ENCODE data around the gene EXTL1. TPM values are rescaled to one million over a fixed set of nuclear protein-coding genes. Genes with fewer than 3 reads are reported as not detected.

The EXTL1 gene
- total and polyA plus RNA-seq, 10 of the 15 experiments (the other 5 are each of a cell fraction or from before 2014, with no cell fraction given) = not detected

DNA sequence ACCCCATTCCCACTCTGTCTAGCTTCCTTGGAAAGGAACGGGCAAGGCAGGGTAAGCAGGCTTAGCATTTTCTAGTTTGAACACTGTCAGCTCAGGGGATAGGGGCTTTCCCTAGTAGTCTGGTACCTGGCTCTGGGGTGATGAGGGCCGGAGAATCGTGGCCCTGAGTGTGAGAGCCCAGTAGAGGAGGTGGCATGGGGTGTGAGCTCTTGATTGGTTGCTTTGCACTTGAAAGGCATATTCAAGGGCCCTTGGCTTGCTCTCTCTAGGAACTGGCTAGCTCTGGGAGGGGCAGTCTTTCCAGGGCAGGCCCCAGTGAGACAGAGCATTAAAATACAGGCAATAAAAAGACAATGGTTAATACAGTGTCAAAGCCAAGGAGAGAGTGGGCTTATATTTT is 10.8 kb upstream of the EXTL1 start:
- CTCF ChIA-PET = interaction anchor here (0.5 to 2.1 kb wide), 4 partner anchors 116 to 746 kb away, joined by 3 to 16 read pairs (median 3); no protein-coding TSS in a partner anchor
- Histone ChIP-seq H3K9ac (ENCODE audit: control insufficient read depth, insufficient read depth, low read length) (no peak overlapping the region), H3K27me3 (replicated peaks in 1 of 2; ENCODE audit: control insufficient read depth in 2 of 2, insufficient read depth in 2 of 2, low read length in 1 of 2) (no peaks in the 10 kb centered on the region; a peak in 1 of 4 replicates), H3K79me2 (ENCODE audit: control insufficient read depth, insufficient read depth, low read length) (no peaks in the 10 kb centered on the region), H2AFZ (ENCODE audit: control insufficient read depth, low read depth, low read length) (no peak overlapping the region), H3K4me1 (ENCODE audit: control insufficient read depth, insufficient read depth, low read length) (no peaks in the 10 kb centered on the region), H3K4me2 (ENCODE audit: control insufficient read depth, insufficient read depth) (no peak overlapping the region), H3K36me3 (ENCODE audit: control insufficient read depth in 2 of 2, insufficient read depth in 2 of 2, low read length in 1 of 2) (no peaks in the 10 kb centered on the region), H3K27ac (ENCODE audit: control insufficient read depth, insufficient read depth) (no peak overlapping the region), H4K20me1 (ENCODE audit: control insufficient read depth, insufficient read depth) (no peaks in the 10 kb centered on the region), H3K9me3 (replicated peaks; ENCODE audit: control insufficient read depth, insufficient read depth, low read length) (no peaks in the 10 kb centered on the region), H3K4me3 (no peak overlapping the region)
- no TSS peak for BruUV-seq (replicated peaks)
- FAIRE-seq (no peak), DNase-seq (ENCODE audit: low read depth, low spot score) (no peak), ATAC-seq (peak; percentile 34)
- 58% methylated on average over 3 of the region's 3 CpGs for WGBS (ENCODE audit: insufficient coverage, insufficient replicate concordance, low lambda C conversion rate, missing lambda C conversion rate)
- TF ChIP-seq ATF2 (IDR thresholded peaks at IDR 0.05; ENCODE audit: low read length) (no peak), TCF3 (IDR thresholded peaks at IDR 0.05; ENCODE audit: borderline replicate concordance, insufficient read depth, low read depth, low read length) (no peak), RCOR1 (conservative IDR thresholded peaks at IDR 0.05; ENCODE audit: low read depth, low read length) (no peak), HDAC6 (IDR thresholded peaks at IDR 0.05; ENCODE audit: unreplicated experiment) (no peak), REST (IDR thresholded peaks at IDR 0.05; ENCODE audit: low read depth, low read length) (no peak)
- TF ChIP-seq, protein P1, sequence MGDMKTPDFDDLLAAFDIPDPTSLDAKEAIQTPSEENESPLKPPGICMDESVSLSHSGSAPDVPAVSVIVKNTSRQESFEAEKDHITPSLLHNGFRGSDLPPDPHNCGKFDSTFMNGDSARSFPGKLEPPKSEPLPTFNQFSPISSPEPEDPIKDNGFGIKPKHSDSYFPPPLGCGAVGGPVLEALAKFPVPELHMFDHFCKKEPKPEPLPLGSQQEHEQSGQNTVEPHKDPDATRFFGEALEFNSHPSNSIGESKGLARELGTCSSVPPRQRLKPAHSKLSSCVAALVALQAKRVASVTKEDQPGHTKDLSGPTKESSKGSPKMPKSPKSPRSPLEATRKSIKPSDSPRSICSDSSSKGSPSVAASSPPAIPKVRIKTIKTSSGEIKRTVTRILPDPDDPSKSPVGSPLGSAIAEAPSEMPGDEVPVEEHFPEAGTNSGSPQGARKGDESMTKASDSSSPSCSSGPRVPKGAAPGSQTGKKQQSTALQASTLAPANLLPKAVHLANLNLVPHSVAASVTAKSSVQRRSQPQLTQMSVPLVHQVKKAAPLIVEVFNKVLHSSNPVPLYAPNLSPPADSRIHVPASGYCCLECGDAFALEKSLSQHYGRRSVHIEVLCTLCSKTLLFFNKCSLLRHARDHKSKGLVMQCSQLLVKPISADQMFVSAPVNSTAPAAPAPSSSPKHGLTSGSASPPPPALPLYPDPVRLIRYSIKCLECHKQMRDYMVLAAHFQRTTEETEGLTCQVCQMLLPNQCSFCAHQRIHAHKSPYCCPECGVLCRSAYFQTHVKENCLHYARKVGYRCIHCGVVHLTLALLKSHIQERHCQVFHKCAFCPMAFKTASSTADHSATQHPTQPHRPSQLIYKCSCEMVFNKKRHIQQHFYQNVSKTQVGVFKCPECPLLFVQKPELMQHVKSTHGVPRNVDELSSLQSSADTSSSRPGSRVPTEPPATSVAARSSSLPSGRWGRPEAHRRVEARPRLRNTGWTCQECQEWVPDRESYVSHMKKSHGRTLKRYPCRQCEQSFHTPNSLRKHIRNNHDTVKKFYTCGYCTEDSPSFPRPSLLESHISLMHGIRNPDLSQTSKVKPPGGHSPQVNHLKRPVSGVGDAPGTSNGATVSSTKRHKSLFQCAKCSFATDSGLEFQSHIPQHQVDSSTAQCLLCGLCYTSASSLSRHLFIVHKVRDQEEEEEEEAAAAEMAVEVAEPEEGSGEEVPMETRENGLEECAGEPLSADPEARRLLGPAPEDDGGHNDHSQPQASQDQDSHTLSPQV (IDR thresholded peaks at IDR 0.05) = no peak
- POLR2A ChIA-PET = no interaction called here
- in situ Hi-C loops (cut with MboI) = no loop called here
- RAD21 ChIA-PET (ENCODE audit: unreplicated experiment) = interaction anchor here (2.0 kb wide), 1 partner anchor 115 kb away, joined by 5 read pairs; no protein-coding TSS in a partner anchor
- intact Hi-C loops (cut with micrococcal nuclease; ENCODE audit: unreplicated experiment) = no loop called here
- SMC1A ChIA-PET (ENCODE audit: uncharacterized antibody, unreplicated experiment) = interaction anchor here (0.5 to 1.0 kb wide), 4 partner anchors 9 to 222 kb away, joined by 3 to 4 read pairs (median 3); no protein-coding TSS in a partner anchor

Measured in GM12878 (cell line).